Astrocyte of the spinal cord (primary cell): Measurements from ENCODE around the gene KCNIP4.

Experiments
- DNase-seq: peaks from one replicate; pipeline ENCODE4 v3.0.0; 2011; ENCODE audit warnings: low read depth, low spot score
- H3K4me3 ChIP-seq: 2 replicates; pipeline ENCODE4 v1.5.1; 2011; ENCODE audit warnings: low read depth, mild to moderate bottlenecking, low read length, moderate library complexity
- in situ Hi-C: cut with HindIII; loops from 2 replicates; pipeline ENCODE4 v1.10.0; 2017; ENCODE audit warnings: low sequenced_read_pairs
- TF ChIP-seq, protein P1 (sequence below): IDR thresholded peaks from 2 replicates; pipeline ENCODE4 v1.5.1; 2012; ENCODE audit warnings: low read depth, mild to moderate bottlenecking, low read length, inconsistent platforms

The KCNIP4 gene

DNA sequence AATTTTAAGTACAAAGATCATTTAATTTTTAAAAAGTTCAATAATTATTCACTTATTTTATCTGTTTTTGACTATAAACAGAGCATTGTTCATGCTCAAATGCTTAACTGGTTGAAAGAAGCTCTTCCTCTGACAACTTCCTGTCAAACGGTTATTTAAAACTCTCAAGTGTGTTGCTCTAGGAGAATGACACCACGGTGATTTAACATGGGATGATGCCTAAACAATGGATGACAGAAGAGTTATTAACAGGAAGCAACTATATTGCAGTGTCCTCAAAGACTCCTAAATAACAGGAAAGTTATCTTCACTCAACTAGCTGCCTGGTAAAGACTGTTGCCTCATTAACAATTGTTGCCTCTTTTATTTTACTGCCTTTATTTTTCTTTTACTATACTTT, 738.7 kb downstream of the KCNIP4 start:
- H3K4me3 ChIP-seq: no peak overlapping the region
- DNase-seq: no peak
- in situ Hi-C loops: no loop called here
- TF ChIP-seq, protein P1, sequence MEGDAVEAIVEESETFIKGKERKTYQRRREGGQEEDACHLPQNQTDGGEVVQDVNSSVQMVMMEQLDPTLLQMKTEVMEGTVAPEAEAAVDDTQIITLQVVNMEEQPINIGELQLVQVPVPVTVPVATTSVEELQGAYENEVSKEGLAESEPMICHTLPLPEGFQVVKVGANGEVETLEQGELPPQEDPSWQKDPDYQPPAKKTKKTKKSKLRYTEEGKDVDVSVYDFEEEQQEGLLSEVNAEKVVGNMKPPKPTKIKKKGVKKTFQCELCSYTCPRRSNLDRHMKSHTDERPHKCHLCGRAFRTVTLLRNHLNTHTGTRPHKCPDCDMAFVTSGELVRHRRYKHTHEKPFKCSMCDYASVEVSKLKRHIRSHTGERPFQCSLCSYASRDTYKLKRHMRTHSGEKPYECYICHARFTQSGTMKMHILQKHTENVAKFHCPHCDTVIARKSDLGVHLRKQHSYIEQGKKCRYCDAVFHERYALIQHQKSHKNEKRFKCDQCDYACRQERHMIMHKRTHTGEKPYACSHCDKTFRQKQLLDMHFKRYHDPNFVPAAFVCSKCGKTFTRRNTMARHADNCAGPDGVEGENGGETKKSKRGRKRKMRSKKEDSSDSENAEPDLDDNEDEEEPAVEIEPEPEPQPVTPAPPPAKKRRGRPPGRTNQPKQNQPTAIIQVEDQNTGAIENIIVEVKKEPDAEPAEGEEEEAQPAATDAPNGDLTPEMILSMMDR: no peak

- in situ Hi-C loops: no loop called here
- DNase-seq: no peak
- TF ChIP-seq, protein P1: no peak
- no peak overlapping the region for H3K4me3 ChIP-seq
Observed at GRCh38 chr4:21205821-21206531, 742.6 kb downstream of the KCNIP4 start.

DNA sequence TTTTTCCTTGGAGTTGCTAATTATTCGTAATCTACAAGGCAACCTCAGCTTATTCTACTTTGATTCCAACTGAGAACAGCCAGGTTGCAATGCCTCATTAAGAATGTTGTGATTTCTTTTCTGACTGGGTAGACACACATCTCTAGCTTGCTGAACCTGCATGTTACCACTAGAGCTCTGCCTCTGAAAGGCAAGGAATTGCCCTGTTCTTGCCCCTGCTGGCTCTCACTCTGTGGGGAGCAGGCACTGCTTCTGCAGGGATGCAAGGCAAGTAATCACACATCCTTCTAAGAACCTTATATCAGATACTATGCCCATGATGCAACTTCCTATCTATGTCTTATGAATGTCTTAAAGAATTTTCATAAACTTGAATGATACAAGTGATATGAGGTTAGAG, 745.2 kb downstream of the KCNIP4 start:
- H3K4me3 ChIP-seq: no peak overlapping the region
- DNase-seq: no peak
- TF ChIP-seq, protein P1: no peak
- in situ Hi-C loops: no loop called here

GRCh38 chr4:21202959-21203358, 745.6 kb downstream of the KCNIP4 start:
- TF ChIP-seq, protein P1: no peak
- in situ Hi-C loops: no loop called here
- DNase-seq: no peak
- no peak overlapping the region for H3K4me3 ChIP-seq

DNA sequence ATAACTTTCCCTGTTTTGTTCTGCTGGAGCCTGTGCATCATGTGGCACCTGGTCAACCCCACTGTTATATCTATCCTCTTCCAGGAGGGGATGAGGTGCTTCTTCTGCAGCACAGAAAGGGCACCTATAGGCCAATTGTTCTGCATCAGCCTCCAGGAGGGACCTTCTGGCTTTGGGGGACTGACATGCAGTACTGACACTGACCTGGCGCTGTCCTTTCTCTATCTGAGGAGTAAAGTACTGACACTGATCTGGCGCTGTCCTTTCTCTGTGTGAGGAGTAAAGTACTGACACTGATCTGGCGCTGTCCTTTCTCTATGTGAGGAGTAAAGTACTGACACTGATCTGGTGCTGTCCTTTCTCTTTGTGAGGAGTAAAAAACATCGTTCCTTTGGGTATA, 749.9 kb downstream of the KCNIP4 start:
- TF ChIP-seq, protein P1: no peak

DNA sequence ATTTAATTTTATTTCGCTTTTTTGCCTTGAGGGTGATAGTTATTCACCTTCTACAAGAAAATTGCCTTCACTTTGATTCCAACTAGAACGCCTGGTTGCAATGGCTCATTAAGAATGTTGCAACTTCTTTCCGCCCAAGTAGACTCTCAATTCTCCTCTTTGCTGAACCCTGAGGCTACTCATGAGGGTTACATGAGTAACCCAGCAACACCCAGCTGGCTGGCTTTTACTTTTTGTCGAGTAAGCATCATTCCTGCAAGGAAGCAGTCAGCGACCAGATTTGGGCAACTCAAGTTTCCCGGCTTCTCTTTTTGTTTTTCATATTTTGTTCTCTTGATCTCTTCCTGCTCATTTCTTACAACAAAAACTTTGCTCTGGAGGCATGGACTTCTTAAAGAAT, 752.9 kb downstream of the KCNIP4 start:
- no peak overlapping the region for H3K4me3 ChIP-seq
- TF ChIP-seq, protein P1: no peak
- in situ Hi-C loops: no loop called here
- DNase-seq: no peak

More for the DNA sequence above, 749.9 kb downstream of the KCNIP4 start:
- in situ Hi-C loops: no loop called here
- no peak for DNase-seq
- no peak overlapping the region for H3K4me3 ChIP-seq

DNA sequence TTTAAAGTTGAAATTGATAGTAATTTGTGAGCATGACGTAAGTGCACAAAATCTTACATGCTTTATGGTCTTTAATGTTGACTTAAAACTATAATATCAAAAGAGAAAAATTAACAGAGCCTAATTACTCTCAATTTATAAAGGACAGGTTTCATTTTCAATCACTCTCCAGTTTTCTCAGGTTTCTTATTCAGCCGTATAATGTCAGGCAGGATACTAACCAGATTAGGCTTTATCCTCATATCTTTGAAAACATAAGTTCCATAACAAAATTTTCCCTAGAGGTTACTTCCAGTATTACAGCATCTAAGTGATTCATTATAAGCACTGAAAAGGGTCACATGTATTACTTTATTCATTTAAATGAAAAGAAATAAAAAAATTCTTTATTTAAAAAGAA, 756.2 kb downstream of the KCNIP4 start:
- no peak overlapping the region for H3K4me3 ChIP-seq
- in situ Hi-C loops: no loop called here
- no peak for DNase-seq
- TF ChIP-seq, protein P1: no peak
